Neural cell (in vitro differentiated cells): ENCODE measurements around the gene TM9SF2.

ENCODE experiments used
- EZH2 ChIP-seq: fragments of 200-600, 300-800 bp; shearing (Covaris generic), sonication (generic); IDR thresholded peaks from 2 replicates; pipeline ENCODE4 v1.6.1; 2014; ENCODE audit warnings: antibody characterized with exemption, low read length, borderline replicate concordance, mild to moderate bottlenecking; ENCODE audit not compliant: insufficient read depth, poor library complexity, severe bottlenecking
- MXI1 ChIP-seq: fragments of 450-650 bp; conservative IDR thresholded peaks from 2 replicates; pipeline ENCODE4 v1.6.1; 2014; ENCODE audit warnings: antibody characterized with exemption, mild to moderate bottlenecking; ENCODE audit not compliant: poor library complexity, severe bottlenecking
- POLR2AphosphoS5 ChIP-seq: IDR thresholded peaks from 2 replicates; pipeline ENCODE4 v1.6.1; 2012
- RAD21 ChIP-seq: fragments of 450-650 bp; conservative IDR thresholded peaks from 2 replicates; pipeline ENCODE4 v1.6.1; 2014; ENCODE audit warnings: antibody characterized with exemption, mild to moderate bottlenecking, moderate library complexity
- TAF1 ChIP-seq: IDR thresholded peaks from 2 replicates; pipeline ENCODE4 v1.6.1; 2012; ENCODE audit warnings: low read depth
- TF ChIP-seq, protein P1 (sequence below): fragments of 450-650 bp; IDR thresholded peaks from 2 replicates; pipeline ENCODE4 v1.5.1; 2014; ENCODE audit warnings: antibody characterized with exemption, mild to moderate bottlenecking, moderate library complexity; ENCODE audit not compliant: poor library complexity, severe bottlenecking
- TF ChIP-seq, protein P2 (sequence below): IDR thresholded peaks from 2 replicates; pipeline ENCODE4 v1.6.1; 2012; ENCODE audit warnings: borderline replicate concordance

DNA sequence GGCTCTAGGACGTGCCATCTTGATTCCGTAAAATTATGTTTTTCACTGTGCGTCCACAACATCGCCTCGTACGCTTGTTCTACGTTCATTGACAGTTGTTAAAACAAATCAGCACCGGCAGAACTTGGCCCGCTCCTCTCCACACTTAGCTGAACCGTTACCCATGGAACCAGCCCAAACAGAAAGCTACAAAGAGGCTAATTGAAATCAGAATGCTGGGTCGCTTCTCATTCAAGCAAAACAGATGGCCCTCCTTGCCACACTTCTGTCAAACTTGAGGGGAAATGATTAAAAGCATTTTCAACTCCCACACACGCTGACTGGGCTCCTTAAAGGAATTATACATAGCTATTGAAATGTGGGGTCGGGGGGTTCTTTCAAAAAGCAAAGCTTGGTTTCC lies 71.6 kb downstream of the TM9SF2 start:
- TF ChIP-seq, protein P1, sequence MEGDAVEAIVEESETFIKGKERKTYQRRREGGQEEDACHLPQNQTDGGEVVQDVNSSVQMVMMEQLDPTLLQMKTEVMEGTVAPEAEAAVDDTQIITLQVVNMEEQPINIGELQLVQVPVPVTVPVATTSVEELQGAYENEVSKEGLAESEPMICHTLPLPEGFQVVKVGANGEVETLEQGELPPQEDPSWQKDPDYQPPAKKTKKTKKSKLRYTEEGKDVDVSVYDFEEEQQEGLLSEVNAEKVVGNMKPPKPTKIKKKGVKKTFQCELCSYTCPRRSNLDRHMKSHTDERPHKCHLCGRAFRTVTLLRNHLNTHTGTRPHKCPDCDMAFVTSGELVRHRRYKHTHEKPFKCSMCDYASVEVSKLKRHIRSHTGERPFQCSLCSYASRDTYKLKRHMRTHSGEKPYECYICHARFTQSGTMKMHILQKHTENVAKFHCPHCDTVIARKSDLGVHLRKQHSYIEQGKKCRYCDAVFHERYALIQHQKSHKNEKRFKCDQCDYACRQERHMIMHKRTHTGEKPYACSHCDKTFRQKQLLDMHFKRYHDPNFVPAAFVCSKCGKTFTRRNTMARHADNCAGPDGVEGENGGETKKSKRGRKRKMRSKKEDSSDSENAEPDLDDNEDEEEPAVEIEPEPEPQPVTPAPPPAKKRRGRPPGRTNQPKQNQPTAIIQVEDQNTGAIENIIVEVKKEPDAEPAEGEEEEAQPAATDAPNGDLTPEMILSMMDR: no peak
- no peak for TF ChIP-seq EZH2
- no peak for TF ChIP-seq POLR2AphosphoS5
- TF ChIP-seq RAD21: no peak
- no peak for TF ChIP-seq MXI1
- TF ChIP-seq, protein P2, sequence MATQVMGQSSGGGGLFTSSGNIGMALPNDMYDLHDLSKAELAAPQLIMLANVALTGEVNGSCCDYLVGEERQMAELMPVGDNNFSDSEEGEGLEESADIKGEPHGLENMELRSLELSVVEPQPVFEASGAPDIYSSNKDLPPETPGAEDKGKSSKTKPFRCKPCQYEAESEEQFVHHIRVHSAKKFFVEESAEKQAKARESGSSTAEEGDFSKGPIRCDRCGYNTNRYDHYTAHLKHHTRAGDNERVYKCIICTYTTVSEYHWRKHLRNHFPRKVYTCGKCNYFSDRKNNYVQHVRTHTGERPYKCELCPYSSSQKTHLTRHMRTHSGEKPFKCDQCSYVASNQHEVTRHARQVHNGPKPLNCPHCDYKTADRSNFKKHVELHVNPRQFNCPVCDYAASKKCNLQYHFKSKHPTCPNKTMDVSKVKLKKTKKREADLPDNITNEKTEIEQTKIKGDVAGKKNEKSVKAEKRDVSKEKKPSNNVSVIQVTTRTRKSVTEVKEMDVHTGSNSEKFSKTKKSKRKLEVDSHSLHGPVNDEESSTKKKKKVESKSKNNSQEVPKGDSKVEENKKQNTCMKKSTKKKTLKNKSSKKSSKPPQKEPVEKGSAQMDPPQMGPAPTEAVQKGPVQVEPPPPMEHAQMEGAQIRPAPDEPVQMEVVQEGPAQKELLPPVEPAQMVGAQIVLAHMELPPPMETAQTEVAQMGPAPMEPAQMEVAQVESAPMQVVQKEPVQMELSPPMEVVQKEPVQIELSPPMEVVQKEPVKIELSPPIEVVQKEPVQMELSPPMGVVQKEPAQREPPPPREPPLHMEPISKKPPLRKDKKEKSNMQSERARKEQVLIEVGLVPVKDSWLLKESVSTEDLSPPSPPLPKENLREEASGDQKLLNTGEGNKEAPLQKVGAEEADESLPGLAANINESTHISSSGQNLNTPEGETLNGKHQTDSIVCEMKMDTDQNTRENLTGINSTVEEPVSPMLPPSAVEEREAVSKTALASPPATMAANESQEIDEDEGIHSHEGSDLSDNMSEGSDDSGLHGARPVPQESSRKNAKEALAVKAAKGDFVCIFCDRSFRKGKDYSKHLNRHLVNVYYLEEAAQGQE: no peak
- no peak for TF ChIP-seq TAF1
